A673 (cell line): Measurements from ENCODE around the gene SLC12A3. TPM values are rescaled to one million over a fixed set of nuclear protein-coding genes. Genes with fewer than 3 reads are reported as not detected.

Source experiments
- BruUV-seq: library from RNA; stranded (reverse); fragments of 400-500 nt; replicated peaks from 2 replicates; lab custom pipeline; 2021; lab: Mats Ljungman, UMichigan
- CTCF ChIA-PET: fragments of 300-600 bp; sonication (Branson Sonifier 250); formaldehyde crosslinking; loops from one replicate; lab custom pipeline; 2022; ENCODE audit warnings: antibody characterized with exemption; lab: Charles Lee
- POLR2A ChIA-PET: fragments of 300-600 bp; sonication (Branson Sonifier 250); formaldehyde crosslinking; loops from one replicate; lab custom pipeline; 2022; ENCODE audit warnings: antibody characterized with exemption; ENCODE audit not compliant: low non-redundant PET; lab: Charles Lee
- DNase-seq: peaks from one replicate; pipeline ENCODE4 v3.0.0-alpha.2; 2015; ENCODE audit warnings: low spot score
- H3K27ac ChIP-seq: fragments of 200-600 bp; sonication (generic); 2 replicates; pipeline ENCODE4 v1.5.1; 2016; ENCODE audit warnings: mixed run types, low read depth, mild to moderate bottlenecking, mixed read lengths, antibody characterized with exemption, low read length; ENCODE audit not compliant: poor library complexity, severe bottlenecking
- H3K27me3 ChIP-seq: fragments of 200-600 bp; sonication (generic); replicated peaks from 2 replicates; pipeline ENCODE4 v1.6.1; 2017; ENCODE audit warnings: mixed run types, low read depth, mild to moderate bottlenecking, mixed read lengths, antibody characterized with exemption, low read length; ENCODE audit not compliant: insufficient read depth, poor library complexity
- H3K36me3 ChIP-seq: fragments of 200-600 bp; sonication (generic); 2 replicates; pipeline ENCODE4 v1.6.1; 2016; ENCODE audit warnings: mixed run types, mild to moderate bottlenecking, mixed read lengths, antibody characterized with exemption, low read length; ENCODE audit not compliant: insufficient read depth, poor library complexity, severe bottlenecking
- H3K4me1 ChIP-seq: fragments of 200-600 bp; sonication (generic); 2 replicates; pipeline ENCODE4 v1.6.1; 2017; ENCODE audit warnings: mixed run types, mild to moderate bottlenecking, mixed read lengths, antibody characterized with exemption, low read length; ENCODE audit not compliant: insufficient read depth, poor library complexity, severe bottlenecking
- H3K4me3 ChIP-seq: fragments of 200-600 bp; sonication (generic); 2 replicates; pipeline ENCODE4 v1.5.1; 2016; ENCODE audit warnings: low read depth, mixed run types, mild to moderate bottlenecking, mixed read lengths, low read length; ENCODE audit not compliant: poor library complexity, severe bottlenecking
- H3K9me3 ChIP-seq: fragments of 200-600 bp; sonication (generic); 2 replicates; pipeline ENCODE4 v1.6.1; 2016; ENCODE audit warnings: mixed run types, low read depth, mild to moderate bottlenecking, mixed read lengths, antibody characterized with exemption, low read length; ENCODE audit not compliant: poor library complexity, severe bottlenecking
- EZH2 ChIP-seq: fragments of 200-600 bp; sonication (generic); IDR thresholded peaks from 2 replicates; pipeline ENCODE4 v1.6.1; 2017; ENCODE audit warnings: borderline replicate concordance, low read depth, mild to moderate bottlenecking, mixed read lengths, antibody characterized with exemption, low read length; ENCODE audit not compliant: poor library complexity, severe bottlenecking
- intact Hi-C: fragments of 100-400 bp; cut with micrococcal nuclease; formaldehyde crosslinking; loops from one replicate; pipeline ENCODE4 v1.10.0; 2022; ENCODE audit not compliant: unreplicated experiment
- total RNA-seq: library from RNA; stranded (reverse); gene quantifications from 2 replicates; pipeline ENCODE4 v1.2.3, GENCODE V29; 2021
- TF ChIP-seq, protein P1 (sequence below): fragments of 300-800, 200-600 bp; sonication (generic); conservative IDR thresholded peaks from 2 replicates; pipeline ENCODE4 v1.5.1; 2017; ENCODE audit warnings: low read depth, mild to moderate bottlenecking, antibody characterized with exemption, low read length, moderate library complexity, mixed read lengths

SLC12A3 gene
- total RNA-seq, 1 experiment from 2014 or later, result not detected

- no peak overlapping the region for H3K4me3 ChIP-seq
- H3K9me3 ChIP-seq, result no peaks in the 10 kb centered on the region
- H3K4me1 ChIP-seq, result no peaks in the 10 kb centered on the region
- intact Hi-C loops, result no loop called here
- POLR2A ChIA-PET, result interaction anchor here (0.5 to 0.7 kb wide), 2 partner anchors 16 to 142 kb away, joined by 3 to 4 read pairs; no protein-coding TSS in a partner anchor
- H3K27ac ChIP-seq, result no peak overlapping the region
- H3K27me3 ChIP-seq, result no peaks in the 10 kb centered on the region
- H3K36me3 ChIP-seq, result peaks cover 51% of the 10 kb centered on the region
- no peak for DNase-seq
- TF ChIP-seq, protein P1, sequence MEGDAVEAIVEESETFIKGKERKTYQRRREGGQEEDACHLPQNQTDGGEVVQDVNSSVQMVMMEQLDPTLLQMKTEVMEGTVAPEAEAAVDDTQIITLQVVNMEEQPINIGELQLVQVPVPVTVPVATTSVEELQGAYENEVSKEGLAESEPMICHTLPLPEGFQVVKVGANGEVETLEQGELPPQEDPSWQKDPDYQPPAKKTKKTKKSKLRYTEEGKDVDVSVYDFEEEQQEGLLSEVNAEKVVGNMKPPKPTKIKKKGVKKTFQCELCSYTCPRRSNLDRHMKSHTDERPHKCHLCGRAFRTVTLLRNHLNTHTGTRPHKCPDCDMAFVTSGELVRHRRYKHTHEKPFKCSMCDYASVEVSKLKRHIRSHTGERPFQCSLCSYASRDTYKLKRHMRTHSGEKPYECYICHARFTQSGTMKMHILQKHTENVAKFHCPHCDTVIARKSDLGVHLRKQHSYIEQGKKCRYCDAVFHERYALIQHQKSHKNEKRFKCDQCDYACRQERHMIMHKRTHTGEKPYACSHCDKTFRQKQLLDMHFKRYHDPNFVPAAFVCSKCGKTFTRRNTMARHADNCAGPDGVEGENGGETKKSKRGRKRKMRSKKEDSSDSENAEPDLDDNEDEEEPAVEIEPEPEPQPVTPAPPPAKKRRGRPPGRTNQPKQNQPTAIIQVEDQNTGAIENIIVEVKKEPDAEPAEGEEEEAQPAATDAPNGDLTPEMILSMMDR, result no peak
- TF ChIP-seq EZH2, result no peak
- CTCF ChIA-PET, result no interaction called here
- no TSS peak for BruUV-seq
Measured at GRCh38 chr16:56945847-56946527, 81.0 kb downstream of the SLC12A3 start.

GRCh38 chr16:56946767-56947603, 82.0 kb downstream of the SLC12A3 start:
- no peak for TF ChIP-seq EZH2
- TF ChIP-seq, protein P1, result no peak
- Histone ChIP-seq H3K36me3 (peaks cover 41% of the 10 kb centered on the region), H3K4me3 (no peak overlapping the region), H3K9me3 (no peaks in the 10 kb centered on the region), H3K27ac (no peak overlapping the region), H3K4me1 (no peaks in the 10 kb centered on the region), H3K27me3 (no peaks in the 10 kb centered on the region)
- DNase-seq, result no peak
- intact Hi-C loops, result no loop called here
- CTCF ChIA-PET, result interaction anchor here (0.5 to 0.6 kb wide), 2 partner anchors 576 to 900 kb away, joined by 3 to 4 read pairs; no protein-coding TSS in a partner anchor
- POLR2A ChIA-PET, result interaction anchor here (0.7 kb wide), 1 partner anchor 10 kb away, joined by 4 read pairs; no protein-coding TSS in a partner anchor
- BruUV-seq, result no TSS peak

- Histone ChIP-seq H3K27ac (no peak overlapping the region), H3K36me3 (peaks cover 34% of the 10 kb centered on the region), H3K27me3 (no peaks in the 10 kb centered on the region), H3K9me3 (no peaks in the 10 kb centered on the region), H3K4me3 (no peak overlapping the region), H3K4me1 (no peaks in the 10 kb centered on the region)
- no peak for DNase-seq
- intact Hi-C loops, result no loop called here
- POLR2A ChIA-PET, result no interaction called here
- CTCF ChIA-PET, result interaction anchor here (0.5 to 0.6 kb wide), 2 partner anchors 575 to 899 kb away, joined by 3 to 4 read pairs; no protein-coding TSS in a partner anchor
- no TSS peak for BruUV-seq
- TF ChIP-seq, protein P1, result no peak
- no peak for TF ChIP-seq EZH2
Measured at GRCh38 chr16:56947604-56947995, 82.6 kb downstream of the SLC12A3 start.
